Esophagus squamous epithelium (tissue), 5 donors: ENCODE measurements around the gene ACOT12. TPM values are rescaled to one million over a fixed set of nuclear protein-coding genes. Genes with fewer than 3 reads are reported as not detected.

Experiments
- DNase-seq: peaks from one replicate; lab custom pipeline; 2025; lab: John Stamatoyannopoulos, UW
- H3K27ac ChIP-seq, 4 donors: fragments of 200-600 bp; sonication (generic); one replicate each; pipeline ENCODE4 v1.5.1; 2016 to 2019; ENCODE audit warnings: mild to moderate bottlenecking in 1 of 4
- H3K27me3 ChIP-seq, 4 donors: fragments of 200-600 bp; sonication (generic); 1 replicate in 3 of 4; 2 replicates in 1 of 4; pipeline versions ENCODE4 v1.5.1 to v1.6.0; 2017 to 2021; ENCODE audit warnings: antibody characterized with exemption in 1 of 4
- H3K36me3 ChIP-seq, 3 donors: fragments of 200-600 bp; sonication (generic); one replicate each; pipeline ENCODE4 v1.5.1; 2016 to 2019
- H3K4me1 ChIP-seq, 3 donors: fragments of 200-600 bp; sonication (generic); one replicate each; pipeline ENCODE4 v1.5.1; 2017 to 2019
- H3K4me3 ChIP-seq, 4 donors: fragments of 200-600 bp; sonication (generic); 1 replicate in 3 of 4; 2 replicates in 1 of 4; pipeline ENCODE4 v1.5.1; 2016 to 2019; ENCODE audit warnings: mild to moderate bottlenecking in 2 of 4, moderate library complexity in 1 of 4
- H3K9me3 ChIP-seq, 3 donors: fragments of 200-600 bp; sonication (generic); one replicate each; pipeline ENCODE4 v1.5.1; 2016 to 2019
- POLR2A ChIP-seq, 4 donors: fragments of 450-650 bp; IDR thresholded peaks; one replicate each; pipeline ENCODE4 v1.6.1; 2017; ENCODE audit warnings: antibody characterized with exemption in 4 of 4, mild to moderate bottlenecking in 4 of 4, moderate library complexity in 3 of 4
- WGBS, 2 donors: methylation state at CpG; one replicate each; pipeline ENCODE4 v1.1.5; 2018; 5-methylcytosine and 5-hydroxymethylcytosine counted together
- intact Hi-C: fragments of 100-400 bp; cut with DNase I; formaldehyde crosslinking; loops from one replicate; pipeline ENCODE4 v1.15.0; 2022
- total RNA-seq, 4 donors: library from RNA; depleted of rRNA; stranded (reverse); fragments of >200 nt; gene quantifications; one replicate each; pipeline ENCODE4 v1.1.0, GENCODE V29; 2016
- TF ChIP-seq, protein P1 (sequence below), 6 experiments: fragments of 450-650 bp in 4 of 6; fragments of 200-600 bp in 2 of 6; sonication (generic) in 2 of 6; IDR thresholded peaks; one replicate each; pipeline ENCODE4 v1.5.1; 2016 to 2019; ENCODE audit warnings: antibody characterized with exemption in 6 of 6, mild to moderate bottlenecking in 4 of 6, moderate library complexity in 4 of 6
- donor health status: DM: yes; HTN: yes; CAD: no.

The ACOT12 gene
- total RNA-seq, 4 donors from 2014 or later: not detected

DNA sequence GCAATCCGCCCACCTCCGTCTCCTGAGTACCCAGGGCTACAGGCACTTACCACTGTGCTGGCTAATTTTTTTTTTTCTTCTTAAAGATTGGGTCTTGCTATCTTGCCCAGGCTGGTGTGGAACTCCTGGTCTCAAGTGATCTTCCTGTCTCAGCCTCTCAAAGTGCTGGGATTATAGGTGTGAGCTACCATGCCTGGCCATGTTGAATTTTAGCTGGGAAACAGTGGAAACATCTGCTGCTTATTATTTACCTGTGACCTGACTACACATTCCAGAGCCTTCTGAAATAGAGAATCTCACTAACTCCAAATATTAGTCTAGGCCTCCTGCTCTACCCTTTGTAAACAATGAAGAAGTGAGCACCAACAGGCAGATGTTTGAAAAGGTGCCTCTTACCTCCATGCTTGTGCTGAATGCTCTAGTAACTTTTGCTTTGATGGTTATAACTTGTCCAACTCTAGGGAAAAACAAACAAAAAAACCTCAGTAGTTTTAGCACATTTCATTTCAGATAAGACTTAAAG, 22.5 kb downstream of the ACOT12 start:
- Histone ChIP-seq H3K9me3 (no peaks in the 10 kb centered on the region), H3K27me3 (peaks cover 0 to 7% (median 0%) of the 10 kb centered on the region in 4 donors), H3K4me1 (no peaks in the 10 kb centered on the region), H3K4me3 (no peak overlapping the region), H3K27ac (no peak overlapping the region), H3K36me3 (no peaks in the 10 kb centered on the region)
- 97 to 98% methylated on average over 2 of the region's 2 CpGs for WGBS, 2 donors
- no peak for DNase-seq
- intact Hi-C loops: no loop called here
- TF ChIP-seq, protein P1, sequence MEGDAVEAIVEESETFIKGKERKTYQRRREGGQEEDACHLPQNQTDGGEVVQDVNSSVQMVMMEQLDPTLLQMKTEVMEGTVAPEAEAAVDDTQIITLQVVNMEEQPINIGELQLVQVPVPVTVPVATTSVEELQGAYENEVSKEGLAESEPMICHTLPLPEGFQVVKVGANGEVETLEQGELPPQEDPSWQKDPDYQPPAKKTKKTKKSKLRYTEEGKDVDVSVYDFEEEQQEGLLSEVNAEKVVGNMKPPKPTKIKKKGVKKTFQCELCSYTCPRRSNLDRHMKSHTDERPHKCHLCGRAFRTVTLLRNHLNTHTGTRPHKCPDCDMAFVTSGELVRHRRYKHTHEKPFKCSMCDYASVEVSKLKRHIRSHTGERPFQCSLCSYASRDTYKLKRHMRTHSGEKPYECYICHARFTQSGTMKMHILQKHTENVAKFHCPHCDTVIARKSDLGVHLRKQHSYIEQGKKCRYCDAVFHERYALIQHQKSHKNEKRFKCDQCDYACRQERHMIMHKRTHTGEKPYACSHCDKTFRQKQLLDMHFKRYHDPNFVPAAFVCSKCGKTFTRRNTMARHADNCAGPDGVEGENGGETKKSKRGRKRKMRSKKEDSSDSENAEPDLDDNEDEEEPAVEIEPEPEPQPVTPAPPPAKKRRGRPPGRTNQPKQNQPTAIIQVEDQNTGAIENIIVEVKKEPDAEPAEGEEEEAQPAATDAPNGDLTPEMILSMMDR (IDR thresholded peaks at IDR 0.05): no peak
- TF ChIP-seq POLR2A (IDR thresholded peaks at IDR 0.05): no peak

DNA sequence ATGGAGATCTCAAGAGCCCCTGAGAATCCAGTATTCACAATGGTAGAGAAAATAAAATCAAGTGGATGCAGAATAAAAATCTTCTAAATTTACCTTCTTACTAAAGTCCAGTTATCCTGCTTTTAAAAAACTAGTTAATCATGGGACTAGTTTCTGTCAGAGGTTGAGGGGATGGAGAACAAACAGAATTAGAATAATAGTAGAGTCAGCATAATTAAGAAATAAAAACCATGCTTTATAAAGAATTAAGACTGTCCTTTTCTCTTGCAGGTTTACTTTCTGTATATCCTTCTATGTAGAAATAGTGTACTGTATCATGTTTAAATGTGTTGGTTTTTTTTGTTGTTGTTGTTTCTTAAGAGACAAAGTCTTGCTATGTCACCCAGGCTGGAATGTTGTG, 23.0 kb downstream of the ACOT12 start:
- no peak for DNase-seq
- no peaks in the 10 kb centered on the region for H3K9me3 ChIP-seq
- no peaks in the 10 kb centered on the region for H3K36me3 ChIP-seq
- H3K4me3 ChIP-seq: no peak overlapping the region
- TF ChIP-seq, protein P1 (IDR thresholded peaks at IDR 0.05): no peak
- no peak for TF ChIP-seq POLR2A (IDR thresholded peaks at IDR 0.05)
- no peak overlapping the region for H3K27ac ChIP-seq
- intact Hi-C loops: no loop called here
- no peaks in the 10 kb centered on the region for H3K4me1 ChIP-seq
- peaks cover 0 to 7% (median 0%) of the 10 kb centered on the region in 4 donors for H3K27me3 ChIP-seq

DNA sequence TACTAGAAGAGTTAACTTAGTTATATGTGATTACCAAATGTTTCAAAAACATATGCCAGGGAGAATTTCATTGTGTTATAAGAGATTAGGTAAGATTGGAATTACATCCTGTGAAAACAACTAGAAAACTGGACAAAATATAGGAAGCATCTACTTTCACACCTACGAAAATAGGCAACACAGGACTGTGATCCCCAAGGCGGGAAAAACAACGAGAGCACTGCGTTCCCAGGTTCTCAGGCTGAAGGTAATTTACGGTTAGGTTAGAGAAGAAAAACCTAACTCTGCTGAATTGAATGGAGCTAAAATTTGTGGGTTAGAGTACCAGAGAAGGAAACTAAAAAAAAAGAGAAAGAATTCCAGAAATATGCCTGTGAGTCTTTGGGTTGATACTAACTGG, 28.4 kb downstream of the ACOT12 start:
- Histone ChIP-seq H3K27ac (no peak overlapping the region), H3K4me3 (no peak overlapping the region), H3K27me3 (no peaks in the 10 kb centered on the region), H3K9me3 (no peaks in the 10 kb centered on the region), H3K36me3 (no peaks in the 10 kb centered on the region), H3K4me1 (peaks cover 0 to 9% (median 6%) of the 10 kb centered on the region in 3 donors)
- 87 to 90% methylated on average over 5 of the region's 5 CpGs for WGBS, 2 donors
- intact Hi-C loops: no loop called here
- no peak for DNase-seq
- TF ChIP-seq, protein P1 (IDR thresholded peaks at IDR 0.05): no peak
- no peak for TF ChIP-seq POLR2A (IDR thresholded peaks at IDR 0.05)

DNA sequence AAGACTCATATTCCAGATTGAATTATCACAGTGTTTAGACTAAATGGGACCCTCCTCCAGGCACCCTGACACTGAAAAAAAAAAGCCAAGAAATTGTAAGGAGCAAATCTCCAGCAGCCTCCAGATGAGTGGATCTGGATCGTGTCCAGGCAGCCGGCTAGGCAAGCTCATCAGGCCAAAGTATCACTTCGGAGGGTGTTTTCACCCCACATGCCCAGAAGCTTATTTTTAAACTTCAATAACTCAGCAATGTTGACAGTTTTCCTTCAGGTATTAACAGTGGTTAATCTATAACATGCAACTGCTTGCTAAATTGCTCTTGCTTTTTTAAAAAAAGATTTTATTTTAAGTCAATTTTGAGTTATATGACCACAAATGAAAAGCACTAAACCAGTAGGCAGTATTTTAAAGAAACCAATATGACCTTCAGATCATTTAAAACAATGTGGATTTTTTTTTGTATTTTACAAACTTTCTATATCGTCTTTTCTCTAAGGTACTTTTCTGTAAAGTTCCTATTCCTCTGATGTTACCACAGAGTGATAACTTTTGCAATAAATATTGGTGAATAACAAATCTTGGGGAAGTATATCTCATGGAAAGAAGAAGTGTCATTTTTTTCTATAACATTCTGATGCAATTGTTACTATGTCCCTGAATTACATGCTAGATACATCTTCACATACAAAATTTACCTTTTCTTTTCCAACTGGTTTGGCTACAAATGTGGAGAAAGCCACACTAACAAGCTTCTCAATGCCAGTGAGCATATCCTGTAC, 30.7 kb downstream of the ACOT12 start:
- intact Hi-C loops: no loop called here
- Histone ChIP-seq H3K9me3 (no peaks in the 10 kb centered on the region), H3K27ac (no peak overlapping the region), H3K4me3 (no peak overlapping the region), H3K36me3 (no peaks in the 10 kb centered on the region), H3K4me1 (peaks cover 0 to 21% (median 6%) of the 10 kb centered on the region in 3 donors), H3K27me3 (no peaks in the 10 kb centered on the region)
- TF ChIP-seq, protein P1 (IDR thresholded peaks at IDR 0.05): no peak
- no peak for TF ChIP-seq POLR2A (IDR thresholded peaks at IDR 0.05)
- 28 to 42% methylated on average over 4 of the region's 4 CpGs for WGBS, 2 donors
- DNase-seq: no peak

DNA sequence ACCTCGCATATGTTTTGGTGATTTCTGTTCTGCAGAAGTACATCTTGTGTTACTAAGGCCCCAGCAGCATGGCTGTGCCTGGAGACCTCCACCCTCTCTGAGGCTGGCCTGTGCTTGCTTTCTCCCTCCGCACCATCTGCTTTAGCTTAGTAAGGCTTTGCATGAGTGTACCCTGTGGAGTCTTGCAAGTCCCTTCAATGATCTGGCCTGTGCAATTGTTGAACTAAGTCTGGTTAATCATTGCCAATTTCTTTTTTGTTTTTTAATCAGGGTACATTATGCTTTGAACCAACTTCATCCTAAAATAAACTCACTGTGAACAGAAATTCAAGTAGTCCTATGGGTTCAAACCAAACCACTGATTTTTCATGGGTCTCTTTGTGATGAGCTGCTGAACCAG, 32.3 kb downstream of the ACOT12 start:
- intact Hi-C loops: no loop called here
- peaks cover 0 to 21% (median 6%) of the 10 kb centered on the region in 3 donors for H3K4me1 ChIP-seq
- no peaks in the 10 kb centered on the region for H3K27me3 ChIP-seq
- TF ChIP-seq, protein P1 (IDR thresholded peaks at IDR 0.05): no peak
- no peak for TF ChIP-seq POLR2A (IDR thresholded peaks at IDR 0.05)
- no peak overlapping the region for H3K27ac ChIP-seq
- no peak for DNase-seq
- H3K36me3 ChIP-seq: no peaks in the 10 kb centered on the region
- H3K9me3 ChIP-seq: no peaks in the 10 kb centered on the region
- WGBS, 2 donors: 67 to 68% methylated on average over 2 of the region's 2 CpGs
- no peak overlapping the region for H3K4me3 ChIP-seq
